A549 treated with ZK216348 at 1 μM for 4 hours (cell line): ENCODE data around the gene SRI. TPM values are rescaled to one million over a fixed set of nuclear protein-coding genes. Genes with fewer than 3 reads are reported as not detected.

Experiments used
- total RNA-seq: library from RNA; stranded (reverse); fragments of 200-300 nt; extraction: Qiagen RNA extraction; gene quantifications from 5 replicates; pipeline ENCODE4 v1.2.3, GENCODE V29; 2022; ENCODE audit warnings: low read depth

Gene SRI
- total RNA-seq = 123 to 142 TPM (median 137 TPM) in 5 replicates

GRCh38 chr7:88219781-88220747 lies at the start of gene SRI:
TSS of gene SRI (minus strand) at chr7:88220038. CDS start at chr7:88220026, 12 bp downstream.

Other genes starting within 250 kb of the SRI start
- not detected in 5 replicates for gene STEAP4, start 86.9 kb upstream of the SRI start, total RNA-seq